Mucosa of rectum (tissue), 2 donors: ENCODE results near the gene RPL26.
"Not testable (repeated sequence)": the region's sequence is repeated elsewhere in the genome, so short reads cannot be mapped to it uniquely, and the experiment has no call there.

Source experiments
- H3K27ac ChIP-seq, 2 donors: one replicate each; pipeline ENCODE4 v1.7.0; 2013; ENCODE audit warnings: inconsistent platforms in 2 of 2, low read depth in 2 of 2, low read length in 2 of 2
- H3K27me3 ChIP-seq, 2 donors: one replicate each; pipeline ENCODE4 v1.7.0; 2013; ENCODE audit warnings: low read length in 2 of 2; ENCODE audit not compliant: control insufficient read depth in 2 of 2, insufficient read depth in 2 of 2
- H3K36me3 ChIP-seq, 2 donors: one replicate each; pipeline ENCODE4 v1.7.0; 2013; ENCODE audit warnings: low read length in 2 of 2; ENCODE audit not compliant: control insufficient read depth in 2 of 2, insufficient read depth in 2 of 2
- H3K4me1 ChIP-seq, 2 donors: one replicate each; pipeline ENCODE4 v1.7.0; 2013; ENCODE audit warnings: low read length in 2 of 2, mild to moderate bottlenecking in 1 of 2; ENCODE audit not compliant: control insufficient read depth in 2 of 2, insufficient read depth in 2 of 2
- H3K4me3 ChIP-seq, 2 donors: one replicate each; pipeline ENCODE4 v1.7.0; 2013; ENCODE audit warnings: low read length in 2 of 2
- H3K9ac ChIP-seq, 2 donors: one replicate each; pipeline ENCODE4 v1.7.0; 2013; ENCODE audit warnings: low read length in 2 of 2, low read depth in 1 of 2, mild to moderate bottlenecking in 1 of 2
- H3K9me3 ChIP-seq, 2 donors: one replicate each; pipeline ENCODE4 v1.7.0; 2013; ENCODE audit warnings: low read length in 2 of 2; ENCODE audit not compliant: control insufficient read depth in 2 of 2
- donor health status: healthy.
- donor health status: Normal muscosa, but diverticular disease.

RPL26 gene

DNA sequence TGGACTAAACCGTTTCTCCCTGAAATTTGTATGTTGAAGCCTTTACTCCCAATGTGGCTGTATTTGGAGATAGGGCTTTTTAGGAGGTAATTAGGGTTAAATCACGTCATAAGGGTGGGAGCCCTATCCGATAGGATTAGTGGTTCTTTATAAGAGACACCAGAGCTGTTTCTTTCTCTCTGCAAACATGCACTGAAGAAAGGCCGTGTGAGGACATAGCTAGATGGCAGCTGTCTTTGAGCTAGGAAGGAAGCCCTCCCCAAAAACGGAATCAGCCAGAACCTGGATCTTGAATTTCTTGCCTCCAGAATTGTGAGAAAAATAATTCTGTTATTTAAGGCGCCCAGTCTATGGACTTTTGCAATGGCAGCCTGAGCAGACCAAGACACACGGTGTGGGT is 29.3 kb downstream of the RPL26 start:
- Histone ChIP-seq H3K9ac (no peak overlapping the region), H3K36me3 (no peaks in the 10 kb centered on the region), H3K27ac (no peak overlapping the region), H3K4me3 (no peak overlapping the region), H3K4me1 (no peaks in the 10 kb centered on the region), H3K27me3 (no peaks in the 10 kb centered on the region), H3K9me3 (no peaks in the 10 kb centered on the region)

DNA sequence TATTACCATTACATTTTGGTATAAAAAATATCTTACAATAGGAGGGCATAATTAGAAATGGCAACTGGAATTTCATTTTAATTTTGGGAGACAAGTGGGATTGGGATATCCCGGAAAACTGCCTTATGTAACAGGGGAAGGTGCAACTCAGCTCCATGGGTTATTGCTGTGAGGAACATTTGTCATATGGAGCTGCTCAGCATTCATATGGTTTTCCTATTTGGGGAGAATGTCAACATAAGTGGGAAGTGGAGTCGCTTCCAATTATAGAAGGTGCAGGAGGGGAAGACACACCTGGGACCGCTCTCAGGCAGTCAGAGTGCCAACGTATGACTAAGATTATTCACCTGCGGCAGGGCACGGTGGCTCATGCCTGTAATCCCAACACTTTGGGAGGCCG is 32.7 kb downstream of the RPL26 start:
- Histone ChIP-seq H3K4me1 (no peaks in the 10 kb centered on the region), H3K9me3 (no peaks in the 10 kb centered on the region), H3K36me3 (no peaks in the 10 kb centered on the region), H3K4me3 (no peak overlapping the region), H3K9ac (no peak overlapping the region), H3K27me3 (peaks cover 7 to 9% of the 10 kb centered on the region in 2 donors), H3K27ac (no peak overlapping the region)

DNA sequence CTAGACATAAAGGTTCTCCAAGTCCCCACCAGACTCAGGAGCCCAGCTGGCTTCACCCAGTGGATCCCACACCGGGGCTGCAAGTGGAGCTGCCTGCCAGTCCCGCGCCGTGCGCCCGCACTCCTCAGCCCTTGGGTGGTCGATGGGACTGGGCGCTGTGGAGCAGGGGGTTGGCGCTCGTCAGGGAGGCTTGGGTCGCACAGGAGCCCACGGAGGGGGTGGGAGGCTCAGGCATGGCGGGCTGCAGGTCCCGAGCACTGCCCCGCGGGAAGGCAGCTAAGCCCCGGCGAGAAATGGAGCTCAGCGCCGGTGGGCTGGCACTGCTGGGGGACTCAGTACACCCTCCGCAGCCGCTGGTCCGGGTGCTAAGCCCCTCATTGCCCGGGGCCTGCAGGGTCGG is 36.0 kb downstream of the RPL26 start:
- H3K9me3 ChIP-seq, H3K4me1 ChIP-seq, H3K9ac ChIP-seq, H3K27ac ChIP-seq, H3K36me3 ChIP-seq, H3K4me3 ChIP-seq, H3K27me3 ChIP-seq: not testable (repeated sequence)

DNA sequence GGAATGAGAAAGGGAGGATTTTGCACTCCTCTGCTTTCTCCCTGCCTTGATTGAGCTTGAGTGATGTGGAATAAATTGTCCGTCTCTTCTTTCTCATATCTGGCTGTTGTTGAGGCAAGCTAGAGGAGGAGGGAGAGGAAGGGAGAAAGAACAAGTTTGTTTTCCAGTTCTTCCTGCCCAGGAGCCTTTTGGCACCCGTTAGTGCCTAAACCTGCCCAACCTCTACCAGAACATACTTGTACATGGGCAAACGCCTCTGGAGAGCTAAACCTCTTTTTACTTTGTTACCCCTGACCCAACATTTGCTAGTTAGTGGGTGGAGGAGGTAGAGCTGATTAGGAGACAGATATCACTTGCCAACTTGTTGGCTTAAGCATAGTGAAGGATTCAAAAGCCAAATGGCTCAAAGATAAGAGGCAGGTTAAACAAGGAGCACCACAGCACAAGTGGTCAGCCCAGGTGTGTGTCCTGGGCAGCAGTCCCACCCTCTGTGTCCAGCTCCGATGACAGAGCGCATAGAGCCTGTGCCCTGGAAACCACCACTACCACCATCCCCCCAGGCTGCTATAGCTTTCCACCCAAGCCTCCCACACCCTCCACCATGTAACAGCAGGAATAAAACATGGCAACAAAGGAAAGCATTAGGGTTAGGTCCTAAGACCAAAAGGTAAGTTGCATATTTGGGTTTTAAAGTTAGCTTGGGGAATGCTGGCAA is 36.9 kb downstream of the RPL26 start:
- Histone ChIP-seq H3K27me3 (peaks cover 7 to 9% of the 10 kb centered on the region in 2 donors), H3K36me3 (no peaks in the 10 kb centered on the region), H3K27ac (no peak overlapping the region), H3K4me3 (no peak overlapping the region), H3K9ac (no peak overlapping the region), H3K9me3 (no peaks in the 10 kb centered on the region), H3K4me1 (no peaks in the 10 kb centered on the region)

DNA sequence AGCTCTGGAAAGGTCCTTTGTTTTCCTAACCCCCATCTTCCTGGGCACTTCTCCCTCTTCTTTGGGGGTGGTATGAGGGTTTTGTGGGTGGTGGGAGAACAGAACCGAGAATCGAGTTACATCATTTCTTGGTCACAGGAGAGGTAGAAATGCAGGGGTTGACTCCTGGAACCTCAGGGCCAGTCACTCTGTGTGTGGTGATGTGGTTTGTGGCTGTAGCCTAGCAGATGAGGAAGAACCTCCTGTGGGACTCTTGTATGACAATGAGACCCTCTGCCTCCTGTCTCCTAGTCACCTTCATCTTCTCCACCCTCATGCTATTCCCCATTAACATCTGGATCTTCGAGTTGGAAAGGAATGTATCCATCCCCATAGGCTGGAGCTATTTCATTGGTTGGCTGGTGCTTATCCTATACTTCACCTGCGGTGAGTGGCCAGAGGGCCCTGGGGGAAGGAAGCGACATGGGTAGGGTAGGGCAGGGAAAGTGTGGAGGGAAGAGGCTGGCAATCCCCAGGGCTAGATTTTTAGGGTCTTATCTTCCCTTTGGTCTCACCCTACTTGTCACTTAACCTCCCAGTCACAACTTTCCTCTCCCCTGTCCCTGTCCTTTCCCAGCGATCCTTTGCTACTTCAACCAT is 37.8 kb downstream of the RPL26 start:
- Histone ChIP-seq H3K36me3 (no peaks in the 10 kb centered on the region), H3K27me3 (peaks cover 7 to 9% of the 10 kb centered on the region in 2 donors), H3K4me3 (no peak overlapping the region), H3K9ac (no peak overlapping the region), H3K27ac (no peak overlapping the region), H3K9me3 (no peaks in the 10 kb centered on the region), H3K4me1 (no peaks in the 10 kb centered on the region)

DNA sequence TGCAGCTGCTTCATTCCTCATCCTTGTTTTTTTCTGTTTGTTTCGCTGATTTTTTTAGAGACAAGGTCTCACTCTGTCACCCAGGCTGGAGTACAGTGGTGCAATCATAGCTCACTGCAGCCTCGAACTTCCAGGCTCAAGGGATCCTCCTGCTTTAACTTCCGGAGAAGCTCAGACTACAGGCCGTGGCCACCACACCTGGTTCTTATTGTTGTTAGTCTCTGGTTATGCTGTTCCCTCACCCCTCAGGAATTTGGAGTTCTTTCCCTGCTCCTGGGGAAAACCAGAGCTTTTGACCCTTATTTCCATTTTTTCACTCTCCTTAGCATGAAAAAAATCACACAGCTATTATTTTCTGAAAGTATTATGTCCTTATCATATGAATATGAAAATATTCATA is 41.5 kb downstream of the RPL26 start:
- Histone ChIP-seq H3K27me3 (peaks cover 5 to 7% of the 10 kb centered on the region in 2 donors), H3K27ac (no peak overlapping the region), H3K9ac (no peak overlapping the region), H3K36me3 (no peaks in the 10 kb centered on the region), H3K4me3 (no peak overlapping the region), H3K4me1 (no peaks in the 10 kb centered on the region), H3K9me3 (no peaks in the 10 kb centered on the region)

DNA sequence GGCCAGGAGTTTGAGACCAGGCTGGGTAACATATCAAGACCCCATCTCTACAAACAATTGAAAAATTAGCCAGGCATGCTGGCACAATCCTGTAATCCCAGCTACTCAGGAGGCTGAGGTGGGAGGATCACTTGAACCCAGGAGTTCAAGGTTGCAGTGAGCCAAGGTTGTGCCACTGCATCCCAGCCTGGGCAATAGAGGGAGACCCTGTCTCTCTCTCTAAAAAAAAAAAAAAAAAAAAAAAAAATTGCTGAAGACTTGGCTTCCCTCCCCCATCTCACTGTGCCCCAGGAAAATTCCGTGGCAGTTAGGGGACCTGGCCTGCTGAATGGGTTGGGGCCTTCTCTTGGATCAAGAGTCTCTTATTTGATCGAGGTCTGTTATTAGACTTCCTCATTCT is 43.5 kb downstream of the RPL26 start, which contains the start of gene ODF4:
ODF4 (plus strand) TSS at position 301 of the 400 bp plus-strand sequence. CDS start 212 bp downstream, outside the sequence.
- Histone ChIP-seq H3K27ac (no peak within 1 kb of the TSS), H3K9ac (no peak within 1 kb of the TSS), H3K9me3 (no peaks in the 10 kb centered on the region), H3K36me3 (no peaks in the 10 kb centered on the region), H3K4me3 (no peak within 1 kb of the TSS), H3K27me3 (no peaks in the 10 kb centered on the region), H3K4me1 (no peaks in the 10 kb centered on the region)

DNA sequence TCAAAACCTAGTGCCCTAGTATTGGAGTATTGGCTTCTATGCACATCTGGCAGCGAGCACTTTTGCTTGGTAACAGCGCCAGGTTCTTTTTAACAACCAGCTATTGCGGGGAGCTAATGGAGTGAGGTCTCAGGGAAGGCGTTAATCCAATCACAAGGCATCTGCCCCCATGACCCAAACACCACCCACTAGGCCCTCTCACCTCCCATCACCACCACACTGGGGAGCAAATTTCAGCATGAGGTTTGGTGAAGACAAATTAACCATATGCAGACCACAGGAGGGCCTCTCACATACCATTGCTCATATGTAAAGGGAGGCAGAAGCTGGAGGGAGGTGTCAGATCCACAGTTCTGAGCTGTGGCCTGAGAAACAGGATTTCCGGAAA is 44.2 kb downstream of the RPL26 start:
- Histone ChIP-seq H3K4me1 (no peaks in the 10 kb centered on the region), H3K9me3 (no peaks in the 10 kb centered on the region), H3K27me3 (no peaks in the 10 kb centered on the region), H3K4me3 (no peak overlapping the region), H3K36me3 (no peaks in the 10 kb centered on the region), H3K27ac (no peak overlapping the region), H3K9ac (no peak overlapping the region)

DNA sequence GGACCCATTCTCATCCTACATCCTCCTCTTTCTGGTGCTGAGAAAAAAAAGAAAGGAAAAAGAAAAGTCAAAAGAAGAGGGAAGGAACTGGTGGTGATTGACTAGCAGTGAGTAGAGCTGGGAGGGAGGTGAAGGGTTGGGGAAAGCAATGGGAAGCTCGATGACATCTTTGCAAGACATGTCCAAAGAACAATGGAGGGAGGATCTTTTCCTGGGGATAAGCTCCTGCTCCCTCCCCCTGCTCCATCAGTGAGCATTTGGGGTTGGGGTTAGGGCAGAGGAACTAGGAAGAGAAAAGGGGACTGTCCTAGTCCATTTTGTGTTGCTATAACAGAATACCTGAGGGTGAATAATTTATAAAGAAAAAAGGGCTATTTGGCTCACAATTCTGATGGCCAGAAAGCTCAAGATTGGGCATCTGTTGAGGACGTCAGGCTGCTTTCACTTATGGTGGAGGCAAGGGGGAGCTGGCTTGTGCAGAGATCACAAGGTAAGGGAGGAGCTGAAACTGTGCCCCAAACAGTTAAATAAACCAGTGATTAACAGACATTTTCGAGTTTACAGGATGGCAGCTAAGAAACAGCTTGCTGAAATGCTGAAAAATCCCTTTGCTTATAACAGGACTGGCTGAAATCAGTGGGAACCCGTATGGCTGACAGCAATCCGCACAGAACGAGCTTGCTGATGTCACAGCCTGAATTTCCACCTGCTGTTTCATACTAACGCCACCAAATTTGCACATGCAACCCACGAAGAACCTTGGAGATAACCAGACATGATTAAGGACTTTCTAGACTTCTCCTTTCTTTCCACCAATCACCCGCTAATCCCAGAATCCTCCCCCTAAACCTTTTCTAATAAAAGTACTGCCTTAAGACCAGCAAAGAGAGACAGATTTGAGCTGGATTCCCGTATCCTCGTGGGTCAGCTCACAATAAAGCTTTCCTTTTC is 44.9 kb downstream of the RPL26 start:
- no peak overlapping the region for H3K9ac ChIP-seq
- no peaks in the 10 kb centered on the region for H3K36me3 ChIP-seq
- no peaks in the 10 kb centered on the region for H3K27me3 ChIP-seq
- no peaks in the 10 kb centered on the region for H3K4me1 ChIP-seq
- H3K4me3 ChIP-seq: peak overlapping the region in 1 of 2 donors; percentile 8
- H3K27ac ChIP-seq: no peak overlapping the region
- no peaks in the 10 kb centered on the region for H3K9me3 ChIP-seq

DNA sequence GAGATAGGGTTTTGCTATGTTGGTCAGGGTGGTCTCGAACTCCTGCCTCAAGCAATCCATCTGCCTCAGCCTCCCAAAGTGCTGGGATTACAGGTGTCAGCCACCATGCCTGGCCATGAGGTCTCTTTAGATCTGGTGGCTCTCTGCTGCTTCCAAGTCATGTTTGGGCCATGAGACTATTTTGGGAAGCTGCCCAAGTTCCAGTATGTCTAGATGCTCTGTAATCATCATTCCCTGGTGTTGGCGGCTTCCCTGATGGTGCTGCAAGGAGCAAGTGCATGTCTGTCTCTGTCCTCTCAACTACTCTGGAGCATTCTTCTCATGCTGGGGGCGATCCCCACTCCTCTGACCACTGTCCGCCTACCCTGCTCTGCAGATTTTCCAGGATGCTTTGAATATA is 49.7 kb downstream of the RPL26 start:
- H3K36me3 ChIP-seq: no peaks in the 10 kb centered on the region
- H3K4me3 ChIP-seq: no peak overlapping the region
- no peaks in the 10 kb centered on the region for H3K9me3 ChIP-seq
- H3K27ac ChIP-seq: no peak overlapping the region
- no peaks in the 10 kb centered on the region for H3K4me1 ChIP-seq
- no peaks in the 10 kb centered on the region for H3K27me3 ChIP-seq
- H3K9ac ChIP-seq: no peak overlapping the region
